Trophoblast cell (in vitro differentiated cells and primary cell): ENCODE results near the gene ETS1.

ENCODE experiments used
- DNase-seq, 2 donors: peaks; one replicate each; pipeline ENCODE4 v3.0.0-alpha.2; 2016
- H2AFZ ChIP-seq: 2 replicates; pipeline ENCODE4 v1.6.1; 2013; ENCODE audit warnings: low read length, moderate library complexity, mild to moderate bottlenecking; ENCODE audit not compliant: insufficient read depth, poor library complexity
- H2AK5ac ChIP-seq: 2 replicates; pipeline ENCODE4 v1.6.1; 2013; ENCODE audit warnings: mild to moderate bottlenecking, low read length
- H2BK120ac ChIP-seq: 2 replicates; pipeline ENCODE4 v1.6.1; 2013; ENCODE audit warnings: low read length, mild to moderate bottlenecking, moderate library complexity; ENCODE audit not compliant: insufficient read depth, poor library complexity
- H2BK12ac ChIP-seq: 2 replicates; pipeline ENCODE4 v1.6.1; 2013; ENCODE audit warnings: mild to moderate bottlenecking, low read length, moderate library complexity
- H2BK5ac ChIP-seq: 2 replicates; pipeline ENCODE4 v1.6.1; 2013; ENCODE audit warnings: low read length, low read depth, moderate library complexity, mild to moderate bottlenecking; ENCODE audit not compliant: poor library complexity
- H3K14ac ChIP-seq: 2 replicates; pipeline ENCODE4 v1.6.1; 2013; ENCODE audit warnings: mild to moderate bottlenecking, low read length
- H3K18ac ChIP-seq: 2 replicates; pipeline ENCODE4 v1.6.1; 2013; ENCODE audit warnings: mild to moderate bottlenecking, low read length
- H3K23ac ChIP-seq: 2 replicates; pipeline ENCODE4 v1.6.1; 2013; ENCODE audit warnings: low read length
- H3K27ac ChIP-seq: 2 replicates; pipeline ENCODE4 v1.5.1; 2013; ENCODE audit warnings: low read depth, mild to moderate bottlenecking, inconsistent platforms, low read length, moderate library complexity
- H3K27me3 ChIP-seq: 2 replicates; pipeline ENCODE4 v1.6.1; 2013; ENCODE audit warnings: inconsistent platforms, mild to moderate bottlenecking, low read length, moderate library complexity; ENCODE audit not compliant: insufficient read depth
- H3K36me3 ChIP-seq, 2 experiments: 1 replicate in 1 of 2; 2 replicates in 1 of 2; pipeline ENCODE4 v1.6.1; 2013; ENCODE audit warnings: low read length in 2 of 2, mild to moderate bottlenecking in 2 of 2, moderate library complexity in 1 of 2; ENCODE audit not compliant: insufficient read depth in 2 of 2, control insufficient read depth in 1 of 2
- H3K4ac ChIP-seq: 2 replicates; pipeline ENCODE4 v1.6.1; 2013; ENCODE audit warnings: low read depth, mild to moderate bottlenecking, low read length, moderate library complexity
- H3K4me1 ChIP-seq, 2 experiments: 1 replicate in 1 of 2; 2 replicates in 1 of 2; pipeline ENCODE4 v1.6.1; 2013; ENCODE audit warnings: low read length in 2 of 2, mild to moderate bottlenecking in 2 of 2, moderate library complexity in 1 of 2; ENCODE audit not compliant: insufficient read depth in 2 of 2, control insufficient read depth in 1 of 2
- H3K4me2 ChIP-seq: 2 replicates; pipeline ENCODE4 v1.6.1; 2013; ENCODE audit warnings: inconsistent platforms, mild to moderate bottlenecking, low read length, moderate library complexity
- H3K4me3 ChIP-seq: 2 replicates; pipeline ENCODE4 v1.5.1; 2013; ENCODE audit warnings: mild to moderate bottlenecking, low read depth, low read length, inconsistent platforms
- H3K79me1 ChIP-seq: one replicate; pipeline ENCODE4 v1.6.1; 2013; ENCODE audit warnings: low read length
- H3K79me2 ChIP-seq: 2 replicates; pipeline ENCODE4 v1.6.1; 2013; ENCODE audit warnings: low read length, mild to moderate bottlenecking; ENCODE audit not compliant: control insufficient read depth, insufficient read depth, poor library complexity
- H3K9ac ChIP-seq: 2 replicates; pipeline ENCODE4 v1.6.1; 2013; ENCODE audit warnings: mild to moderate bottlenecking, low read length
- H3K9me3 ChIP-seq: 2 replicates; pipeline ENCODE4 v1.6.1; 2013; ENCODE audit warnings: low read depth, mild to moderate bottlenecking, control low read depth, inconsistent platforms, low read length; ENCODE audit not compliant: insufficient read depth
- H4K12ac ChIP-seq: 2 replicates; pipeline ENCODE4 v1.6.1; 2013; ENCODE audit warnings: low read depth, mild to moderate bottlenecking, low read length, moderate library complexity
- H4K8ac ChIP-seq: 2 replicates; pipeline ENCODE4 v1.6.1; 2013; ENCODE audit warnings: low read depth, mild to moderate bottlenecking, low read length, moderate library complexity
- H4K91ac ChIP-seq: one replicate; pipeline ENCODE4 v1.6.1; 2013; ENCODE audit warnings: low read depth, mild to moderate bottlenecking, low read length, moderate library complexity
- WGBS: extraction: QIAGEN DNeasy Blood & Tissue Kit; methylation state at CpG from one replicate; pipeline ENCODE4 v1.1.7; 2013; ENCODE audit warnings: missing lambda C conversion rate; ENCODE audit not compliant: insufficient read length, insufficient coverage; ENCODE audit errors: extremely low coverage; 5-methylcytosine and 5-hydroxymethylcytosine counted together

Gene ETS1

GRCh38 chr11:128575961-128576350 is 11.4 kb downstream of the ETS1 start:
- no peak overlapping the region for H3K4ac ChIP-seq
- no peak overlapping the region for H2AK5ac ChIP-seq
- DNase-seq: peak in 1 of 2 donors; percentile 25
- H3K79me2 ChIP-seq: no peaks in the 10 kb centered on the region
- no peak overlapping the region for H3K9ac ChIP-seq
- no peaks in the 10 kb centered on the region for H3K79me1 ChIP-seq
- H3K27ac ChIP-seq: no peak overlapping the region
- no peaks in the 10 kb centered on the region for H3K36me3 ChIP-seq
- no CpG with 5 or more reads among the region's 4 CpGs for WGBS
- peaks cover 6 to 7% of the 10 kb centered on the region in 2 experiments for H3K4me1 ChIP-seq
- no peak overlapping the region for H3K14ac ChIP-seq
- no peaks in the 10 kb centered on the region for H3K9me3 ChIP-seq
- H2AFZ ChIP-seq: no peak overlapping the region
- H2BK5ac ChIP-seq: no peak overlapping the region
- no peak overlapping the region for H2BK12ac ChIP-seq
- H3K4me2 ChIP-seq: no peak overlapping the region
- H4K12ac ChIP-seq: no peak overlapping the region
- H2BK120ac ChIP-seq: no peak overlapping the region
- H4K8ac ChIP-seq: no peak overlapping the region
- no peak overlapping the region for H4K91ac ChIP-seq
- no peak overlapping the region for H3K23ac ChIP-seq
- H3K4me3 ChIP-seq: no peak overlapping the region
- H3K18ac ChIP-seq: no peak overlapping the region
- no peaks in the 10 kb centered on the region for H3K27me3 ChIP-seq

GRCh38 chr11:128575174-128575960 is 12.0 kb downstream of the ETS1 start:
- Histone ChIP-seq H3K4me3 (no peak overlapping the region), H3K18ac (no peak overlapping the region), H3K9ac (no peak overlapping the region), H2AK5ac (no peak overlapping the region), H2BK120ac (no peak overlapping the region), H4K91ac (no peak overlapping the region), H4K8ac (no peak overlapping the region), H3K79me1 (no peaks in the 10 kb centered on the region), H3K4me1 (peaks cover 6 to 7% of the 10 kb centered on the region in 2 experiments), H2BK12ac (no peak overlapping the region), H3K4ac (no peak overlapping the region), H3K27ac (no peak overlapping the region), H3K36me3 (no peaks in the 10 kb centered on the region), H3K14ac (no peak overlapping the region), H3K9me3 (no peaks in the 10 kb centered on the region), H3K4me2 (no peak overlapping the region), H2BK5ac (no peak overlapping the region), H3K27me3 (no peaks in the 10 kb centered on the region), H2AFZ (no peak overlapping the region), H4K12ac (no peak overlapping the region), H3K79me2 (no peaks in the 10 kb centered on the region), H3K23ac (no peak overlapping the region)
- DNase-seq: no peak
- no CpG with 5 or more reads among the region's 9 CpGs for WGBS

GRCh38 chr11:128574576-128575011 is 12.8 kb downstream of the ETS1 start:
- H3K9me3 ChIP-seq: no peaks in the 10 kb centered on the region
- H3K14ac ChIP-seq: no peak overlapping the region
- H3K79me2 ChIP-seq: no peaks in the 10 kb centered on the region
- no peak overlapping the region for H4K12ac ChIP-seq
- no CpG with 5 or more reads among the region's 2 CpGs for WGBS
- no peak overlapping the region for H3K9ac ChIP-seq
- no peak overlapping the region for H2BK12ac ChIP-seq
- H2AK5ac ChIP-seq: no peak overlapping the region
- H3K79me1 ChIP-seq: no peaks in the 10 kb centered on the region
- no peaks in the 10 kb centered on the region for H3K36me3 ChIP-seq
- no peak overlapping the region for H3K4me2 ChIP-seq
- H3K27me3 ChIP-seq: no peaks in the 10 kb centered on the region
- no peak overlapping the region for H2BK120ac ChIP-seq
- H3K18ac ChIP-seq: no peak overlapping the region
- no peak overlapping the region for H3K4me3 ChIP-seq
- no peak overlapping the region for H3K27ac ChIP-seq
- DNase-seq: no peak
- H2AFZ ChIP-seq: no peak overlapping the region
- H4K8ac ChIP-seq: no peak overlapping the region
- no peak overlapping the region for H3K23ac ChIP-seq
- peaks cover 6 to 7% of the 10 kb centered on the region in 2 experiments for H3K4me1 ChIP-seq
- H2BK5ac ChIP-seq: no peak overlapping the region
- H3K4ac ChIP-seq: no peak overlapping the region
- H4K91ac ChIP-seq: no peak overlapping the region

GRCh38 chr11:128573638-128574037 is 13.7 kb downstream of the ETS1 start:
- Histone ChIP-seq H2AK5ac (no peak overlapping the region), H3K4ac (no peak overlapping the region), H3K79me1 (no peaks in the 10 kb centered on the region), H3K27ac (no peak overlapping the region), H2BK5ac (no peak overlapping the region), H3K27me3 (no peaks in the 10 kb centered on the region), H3K36me3 (no peaks in the 10 kb centered on the region), H4K91ac (no peak overlapping the region), H3K14ac (no peak overlapping the region), H2BK12ac (no peak overlapping the region), H3K79me2 (no peaks in the 10 kb centered on the region), H2AFZ (no peak overlapping the region), H2BK120ac (no peak overlapping the region), H4K8ac (no peak overlapping the region), H3K4me1 (peaks cover 6 to 7% of the 10 kb centered on the region in 2 experiments), H3K23ac (no peak overlapping the region), H3K9ac (no peak overlapping the region), H3K9me3 (no peaks in the 10 kb centered on the region), H3K4me2 (no peak overlapping the region), H4K12ac (no peak overlapping the region), H3K4me3 (no peak overlapping the region), H3K18ac (no peak overlapping the region)
- no peak for DNase-seq
- WGBS: no CpG with 5 or more reads among the region's 5 CpGs
